Uterus (tissue), 2 donors: Measurements from ENCODE around the gene CD164L2.

ENCODE experiments used
- POLR2A ChIP-seq, 2 donors: fragments of 450-650 bp; IDR thresholded peaks; one replicate each; pipeline ENCODE4 v1.6.1; 2016; ENCODE audit warnings: antibody characterized with exemption in 2 of 2, mild to moderate bottlenecking in 1 of 2, moderate library complexity in 1 of 2
- TF ChIP-seq, protein P1 (sequence below), 4 experiments: fragments of 200-600 bp in 2 of 4; fragments of 450-650 bp in 2 of 4; sonication (generic) in 2 of 4; IDR thresholded peaks; one replicate each; pipeline ENCODE4 v1.5.1; 2016 to 2019; ENCODE audit warnings: antibody characterized with exemption in 4 of 4, mild to moderate bottlenecking in 2 of 4, moderate library complexity in 1 of 4

DNA sequence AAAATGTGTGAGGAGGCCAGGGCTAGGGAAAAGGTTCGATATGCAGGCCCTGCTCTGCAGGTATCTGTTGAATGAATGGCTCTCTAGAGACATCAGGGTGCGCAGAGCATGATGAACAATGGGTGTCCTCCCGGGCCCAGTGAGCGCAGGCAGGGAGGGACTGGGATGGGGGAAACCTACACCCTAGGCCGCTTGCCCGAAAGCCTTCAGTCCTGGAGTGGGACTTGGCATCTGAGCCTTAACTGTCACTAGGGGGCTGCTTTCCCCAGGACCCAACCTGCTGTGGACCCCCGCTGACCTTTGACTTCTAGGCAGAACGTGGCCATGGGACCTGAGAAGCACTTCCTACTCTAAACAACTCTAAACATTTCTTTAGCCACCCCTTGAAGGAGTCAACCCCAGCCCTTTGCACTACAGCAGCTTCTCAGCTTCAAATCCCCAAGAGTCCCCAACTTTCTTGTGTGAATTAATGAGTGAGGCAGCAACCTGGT, 15.9 kb downstream of the CD164L2 start:
- TF ChIP-seq, protein P1, sequence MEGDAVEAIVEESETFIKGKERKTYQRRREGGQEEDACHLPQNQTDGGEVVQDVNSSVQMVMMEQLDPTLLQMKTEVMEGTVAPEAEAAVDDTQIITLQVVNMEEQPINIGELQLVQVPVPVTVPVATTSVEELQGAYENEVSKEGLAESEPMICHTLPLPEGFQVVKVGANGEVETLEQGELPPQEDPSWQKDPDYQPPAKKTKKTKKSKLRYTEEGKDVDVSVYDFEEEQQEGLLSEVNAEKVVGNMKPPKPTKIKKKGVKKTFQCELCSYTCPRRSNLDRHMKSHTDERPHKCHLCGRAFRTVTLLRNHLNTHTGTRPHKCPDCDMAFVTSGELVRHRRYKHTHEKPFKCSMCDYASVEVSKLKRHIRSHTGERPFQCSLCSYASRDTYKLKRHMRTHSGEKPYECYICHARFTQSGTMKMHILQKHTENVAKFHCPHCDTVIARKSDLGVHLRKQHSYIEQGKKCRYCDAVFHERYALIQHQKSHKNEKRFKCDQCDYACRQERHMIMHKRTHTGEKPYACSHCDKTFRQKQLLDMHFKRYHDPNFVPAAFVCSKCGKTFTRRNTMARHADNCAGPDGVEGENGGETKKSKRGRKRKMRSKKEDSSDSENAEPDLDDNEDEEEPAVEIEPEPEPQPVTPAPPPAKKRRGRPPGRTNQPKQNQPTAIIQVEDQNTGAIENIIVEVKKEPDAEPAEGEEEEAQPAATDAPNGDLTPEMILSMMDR (IDR thresholded peaks at IDR 0.05), result no peak
- TF ChIP-seq POLR2A (IDR thresholded peaks at IDR 0.05), result no peak
